ENCODE data around the gene ACOT7. TPM values are rescaled to one million over a fixed set of nuclear protein-coding genes. Genes with fewer than 3 reads are reported as not detected.

ACOT7 gene
- total and polyA plus RNA-seq, 2 of the 13 experiments (the other 11 are each of a cell fraction or from before 2014, with no cell fraction given) = 33.0 to 55.8 TPM

DNA sequence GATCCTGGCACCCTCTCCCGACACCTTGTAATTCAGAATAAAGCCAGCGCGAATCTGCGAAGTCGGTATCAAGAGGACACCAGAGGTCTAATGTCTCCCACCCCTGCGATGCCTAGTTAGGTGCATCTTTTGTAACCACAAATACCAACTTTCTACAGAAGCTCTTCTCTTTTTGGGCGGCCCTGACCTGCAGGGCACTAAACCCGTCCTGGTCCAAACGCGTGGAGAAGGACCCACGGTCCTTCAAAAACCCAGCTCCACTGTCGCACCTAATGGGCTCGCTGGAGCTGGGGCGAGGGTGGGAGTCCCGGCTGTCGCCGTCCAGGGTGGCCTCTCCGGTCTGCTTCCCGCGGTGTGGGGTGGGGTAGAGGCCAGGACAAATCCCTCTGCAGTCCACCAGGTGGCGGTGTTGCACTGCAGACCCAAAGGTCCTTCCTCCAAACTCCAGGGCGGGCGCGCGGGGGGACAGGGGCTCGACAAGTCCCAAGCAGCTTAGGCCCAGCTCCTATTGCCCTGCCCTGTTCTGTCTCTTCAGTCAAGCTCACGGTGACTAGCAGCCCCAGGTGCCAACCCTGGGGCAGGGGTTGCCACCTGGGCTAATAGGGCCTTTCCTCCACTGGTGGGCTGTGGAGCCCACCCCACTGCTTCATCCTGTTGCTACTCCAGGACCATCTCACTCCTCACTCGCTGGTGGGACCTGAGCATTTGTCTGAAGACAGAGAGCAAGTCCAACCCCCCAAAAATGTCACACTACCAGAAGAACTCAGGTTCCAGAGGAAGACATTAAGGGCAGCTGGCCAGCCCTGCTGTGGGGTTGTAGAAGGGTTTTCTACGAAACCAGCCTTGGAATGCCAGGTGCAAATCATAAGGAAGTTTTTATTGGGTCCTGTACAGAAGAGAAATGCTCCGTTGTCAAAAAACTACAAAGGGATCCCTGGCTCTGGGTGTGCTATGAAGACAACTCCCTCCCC is 146.8 kb downstream of the ACOT7 start (continued):
- TF ChIP-seq, protein P1, sequence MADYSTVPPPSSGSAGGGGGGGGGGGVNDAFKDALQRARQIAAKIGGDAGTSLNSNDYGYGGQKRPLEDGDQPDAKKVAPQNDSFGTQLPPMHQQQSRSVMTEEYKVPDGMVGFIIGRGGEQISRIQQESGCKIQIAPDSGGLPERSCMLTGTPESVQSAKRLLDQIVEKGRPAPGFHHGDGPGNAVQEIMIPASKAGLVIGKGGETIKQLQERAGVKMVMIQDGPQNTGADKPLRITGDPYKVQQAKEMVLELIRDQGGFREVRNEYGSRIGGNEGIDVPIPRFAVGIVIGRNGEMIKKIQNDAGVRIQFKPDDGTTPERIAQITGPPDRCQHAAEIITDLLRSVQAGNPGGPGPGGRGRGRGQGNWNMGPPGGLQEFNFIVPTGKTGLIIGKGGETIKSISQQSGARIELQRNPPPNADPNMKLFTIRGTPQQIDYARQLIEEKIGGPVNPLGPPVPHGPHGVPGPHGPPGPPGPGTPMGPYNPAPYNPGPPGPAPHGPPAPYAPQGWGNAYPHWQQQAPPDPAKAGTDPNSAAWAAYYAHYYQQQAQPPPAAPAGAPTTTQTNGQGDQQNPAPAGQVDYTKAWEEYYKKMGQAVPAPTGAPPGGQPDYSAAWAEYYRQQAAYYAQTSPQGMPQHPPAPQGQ (CRISPR knock-in tag; IDR thresholded peaks at IDR 0.05; ENCODE audit: borderline replicate concordance) = no peak
- peak; percentile 97 for TF ChIP-seq RAD21 (CRISPR knock-in tag; IDR thresholded peaks at IDR 0.05)
- 0 out of 2 replicates have a peak, but pooled peaks have one; percentile 25 for TF ChIP-seq HNRNPL (IDR thresholded peaks at IDR 0.05; ENCODE audit: low read depth, low read length)
- peak; percentile 82 for TF ChIP-seq EZH2 (conservative IDR thresholded peaks at IDR 0.05; ENCODE audit: low read depth, low read length)
- TF ChIP-seq, protein P2, sequence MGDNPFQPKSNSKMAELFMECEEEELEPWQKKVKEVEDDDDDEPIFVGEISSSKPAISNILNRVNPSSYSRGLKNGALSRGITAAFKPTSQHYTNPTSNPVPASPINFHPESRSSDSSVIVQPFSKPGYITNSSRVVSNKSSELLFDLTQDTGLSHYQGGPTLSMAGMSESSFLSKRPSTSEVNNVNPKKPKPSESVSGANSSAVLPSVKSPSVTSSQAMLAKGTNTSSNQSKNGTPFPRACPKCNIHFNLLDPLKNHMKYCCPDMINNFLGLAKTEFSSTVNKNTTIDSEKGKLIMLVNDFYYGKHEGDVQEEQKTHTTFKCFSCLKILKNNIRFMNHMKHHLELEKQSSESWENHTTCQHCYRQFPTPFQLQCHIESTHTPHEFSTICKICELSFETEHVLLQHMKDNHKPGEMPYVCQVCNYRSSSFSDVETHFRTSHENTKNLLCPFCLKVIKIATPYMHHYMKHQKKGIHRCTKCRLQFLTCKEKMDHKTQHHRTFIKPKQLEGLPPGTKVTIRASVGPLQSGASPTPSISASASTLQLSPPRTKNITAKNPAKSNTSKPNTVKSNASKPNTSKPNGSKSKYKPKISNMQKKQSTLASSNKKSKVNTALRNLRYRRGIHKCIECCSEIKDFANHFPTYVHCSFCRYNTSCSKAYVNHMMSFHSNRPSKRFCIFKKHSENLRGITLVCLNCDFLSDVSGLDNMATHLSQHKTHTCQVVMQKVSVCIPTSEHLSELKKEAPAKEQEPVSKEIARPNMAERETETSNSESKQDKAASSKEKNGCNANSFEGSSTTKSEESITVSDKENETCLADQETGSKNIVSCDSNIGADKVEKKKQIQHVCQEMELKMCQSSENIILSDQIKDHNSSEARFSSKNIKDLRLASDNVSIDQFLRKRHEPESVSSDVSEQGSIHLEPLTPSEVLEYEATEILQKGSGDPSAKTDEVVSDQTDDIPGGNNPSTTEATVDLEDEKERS (CRISPR knock-in tag; IDR thresholded peaks at IDR 0.05) = no peak
- TF ChIP-seq CBX5 (CRISPR knock-in tag; IDR thresholded peaks at IDR 0.05; ENCODE audit: borderline replicate concordance) = no peak
- TF ChIP-seq KDM5B (CRISPR knock-in tag; IDR thresholded peaks at IDR 0.05; ENCODE audit: borderline replicate concordance) = 0 out of 2 replicates have a peak, but pooled peaks have one; percentile 3
- TF ChIP-seq, protein P3, sequence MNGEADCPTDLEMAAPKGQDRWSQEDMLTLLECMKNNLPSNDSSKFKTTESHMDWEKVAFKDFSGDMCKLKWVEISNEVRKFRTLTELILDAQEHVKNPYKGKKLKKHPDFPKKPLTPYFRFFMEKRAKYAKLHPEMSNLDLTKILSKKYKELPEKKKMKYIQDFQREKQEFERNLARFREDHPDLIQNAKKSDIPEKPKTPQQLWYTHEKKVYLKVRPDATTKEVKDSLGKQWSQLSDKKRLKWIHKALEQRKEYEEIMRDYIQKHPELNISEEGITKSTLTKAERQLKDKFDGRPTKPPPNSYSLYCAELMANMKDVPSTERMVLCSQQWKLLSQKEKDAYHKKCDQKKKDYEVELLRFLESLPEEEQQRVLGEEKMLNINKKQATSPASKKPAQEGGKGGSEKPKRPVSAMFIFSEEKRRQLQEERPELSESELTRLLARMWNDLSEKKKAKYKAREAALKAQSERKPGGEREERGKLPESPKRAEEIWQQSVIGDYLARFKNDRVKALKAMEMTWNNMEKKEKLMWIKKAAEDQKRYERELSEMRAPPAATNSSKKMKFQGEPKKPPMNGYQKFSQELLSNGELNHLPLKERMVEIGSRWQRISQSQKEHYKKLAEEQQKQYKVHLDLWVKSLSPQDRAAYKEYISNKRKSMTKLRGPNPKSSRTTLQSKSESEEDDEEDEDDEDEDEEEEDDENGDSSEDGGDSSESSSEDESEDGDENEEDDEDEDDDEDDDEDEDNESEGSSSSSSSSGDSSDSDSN (CRISPR knock-in tag; IDR thresholded peaks at IDR 0.05) = peak; percentile 49; the same call in 1 of the 2 replicates
- TF ChIP-seq, protein P4, sequence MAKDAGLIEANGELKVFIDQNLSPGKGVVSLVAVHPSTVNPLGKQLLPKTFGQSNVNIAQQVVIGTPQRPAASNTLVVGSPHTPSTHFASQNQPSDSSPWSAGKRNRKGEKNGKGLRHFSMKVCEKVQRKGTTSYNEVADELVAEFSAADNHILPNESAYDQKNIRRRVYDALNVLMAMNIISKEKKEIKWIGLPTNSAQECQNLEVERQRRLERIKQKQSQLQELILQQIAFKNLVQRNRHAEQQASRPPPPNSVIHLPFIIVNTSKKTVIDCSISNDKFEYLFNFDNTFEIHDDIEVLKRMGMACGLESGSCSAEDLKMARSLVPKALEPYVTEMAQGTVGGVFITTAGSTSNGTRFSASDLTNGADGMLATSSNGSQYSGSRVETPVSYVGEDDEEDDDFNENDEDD (CRISPR knock-in tag; IDR thresholded peaks at IDR 0.05; ENCODE audit: borderline replicate concordance) = peak; percentile 46; the same call in 1 of the 2 replicates
- TF ChIP-seq, protein P5, sequence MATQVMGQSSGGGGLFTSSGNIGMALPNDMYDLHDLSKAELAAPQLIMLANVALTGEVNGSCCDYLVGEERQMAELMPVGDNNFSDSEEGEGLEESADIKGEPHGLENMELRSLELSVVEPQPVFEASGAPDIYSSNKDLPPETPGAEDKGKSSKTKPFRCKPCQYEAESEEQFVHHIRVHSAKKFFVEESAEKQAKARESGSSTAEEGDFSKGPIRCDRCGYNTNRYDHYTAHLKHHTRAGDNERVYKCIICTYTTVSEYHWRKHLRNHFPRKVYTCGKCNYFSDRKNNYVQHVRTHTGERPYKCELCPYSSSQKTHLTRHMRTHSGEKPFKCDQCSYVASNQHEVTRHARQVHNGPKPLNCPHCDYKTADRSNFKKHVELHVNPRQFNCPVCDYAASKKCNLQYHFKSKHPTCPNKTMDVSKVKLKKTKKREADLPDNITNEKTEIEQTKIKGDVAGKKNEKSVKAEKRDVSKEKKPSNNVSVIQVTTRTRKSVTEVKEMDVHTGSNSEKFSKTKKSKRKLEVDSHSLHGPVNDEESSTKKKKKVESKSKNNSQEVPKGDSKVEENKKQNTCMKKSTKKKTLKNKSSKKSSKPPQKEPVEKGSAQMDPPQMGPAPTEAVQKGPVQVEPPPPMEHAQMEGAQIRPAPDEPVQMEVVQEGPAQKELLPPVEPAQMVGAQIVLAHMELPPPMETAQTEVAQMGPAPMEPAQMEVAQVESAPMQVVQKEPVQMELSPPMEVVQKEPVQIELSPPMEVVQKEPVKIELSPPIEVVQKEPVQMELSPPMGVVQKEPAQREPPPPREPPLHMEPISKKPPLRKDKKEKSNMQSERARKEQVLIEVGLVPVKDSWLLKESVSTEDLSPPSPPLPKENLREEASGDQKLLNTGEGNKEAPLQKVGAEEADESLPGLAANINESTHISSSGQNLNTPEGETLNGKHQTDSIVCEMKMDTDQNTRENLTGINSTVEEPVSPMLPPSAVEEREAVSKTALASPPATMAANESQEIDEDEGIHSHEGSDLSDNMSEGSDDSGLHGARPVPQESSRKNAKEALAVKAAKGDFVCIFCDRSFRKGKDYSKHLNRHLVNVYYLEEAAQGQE (IDR thresholded peaks at IDR 0.05; ENCODE audit: borderline replicate concordance in 1 of 2, low read depth in 1 of 2, low read length in 2 of 2) = peak; percentile 18 to 71; a peak in 3 of 4 replicates
- TF ChIP-seq TSC22D2 (CRISPR knock-in tag; IDR thresholded peaks at IDR 0.05; ENCODE audit: borderline replicate concordance) = 0 out of 2 replicates have a peak, but pooled peaks have one; percentile 58
- TF ChIP-seq CBFB (CRISPR knock-in tag; IDR thresholded peaks at IDR 0.05) = peak; percentile 59; the same call in 1 of the 2 replicates

All from HepG2 (cell line).